ENCODE measurements around the gene PRAMEF12.
"Not testable (repeated sequence)": the region's sequence is repeated elsewhere in the genome, so short reads cannot be mapped to it uniquely, and the experiment has no call there.

Gene PRAMEF12

GRCh38 chr1:12809933-12810332, 36.4 kb downstream of the PRAMEF12 start:
- no peak for ATAC-seq

GRCh38 chr1:12810691-12811408, 37.3 kb downstream of the PRAMEF12 start:
- TF ChIP-seq POU6F1 (CRISPR knock-in tag; IDR thresholded peaks at IDR 0.05; ENCODE audit: borderline replicate concordance, low read depth), result no peak
- TF ChIP-seq ZFP3 (CRISPR knock-in tag; IDR thresholded peaks at IDR 0.05), result no peak
- TF ChIP-seq TOX (CRISPR knock-in tag; IDR thresholded peaks at IDR 0.05; ENCODE audit: borderline replicate concordance), result no peak
- TF ChIP-seq ZNF565 (CRISPR knock-in tag; conservative IDR thresholded peaks at IDR 0.05; ENCODE audit: low read depth), result no peak
- TF ChIP-seq TCF4 (CRISPR knock-in tag; IDR thresholded peaks at IDR 0.05; ENCODE audit: borderline replicate concordance), result no peak
- no peak for TF ChIP-seq RARB (CRISPR knock-in tag; IDR thresholded peaks at IDR 0.05)
- TF ChIP-seq, protein P1, sequence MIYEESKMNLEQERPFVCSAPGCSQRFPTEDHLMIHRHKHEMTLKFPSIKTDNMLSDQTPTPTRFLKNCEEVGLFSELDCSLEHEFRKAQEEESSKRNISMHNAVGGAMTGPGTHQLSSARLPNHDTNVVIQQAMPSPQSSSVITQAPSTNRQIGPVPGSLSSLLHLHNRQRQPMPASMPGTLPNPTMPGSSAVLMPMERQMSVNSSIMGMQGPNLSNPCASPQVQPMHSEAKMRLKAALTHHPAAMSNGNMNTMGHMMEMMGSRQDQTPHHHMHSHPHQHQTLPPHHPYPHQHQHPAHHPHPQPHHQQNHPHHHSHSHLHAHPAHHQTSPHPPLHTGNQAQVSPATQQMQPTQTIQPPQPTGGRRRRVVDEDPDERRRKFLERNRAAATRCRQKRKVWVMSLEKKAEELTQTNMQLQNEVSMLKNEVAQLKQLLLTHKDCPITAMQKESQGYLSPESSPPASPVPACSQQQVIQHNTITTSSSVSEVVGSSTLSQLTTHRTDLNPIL (CRISPR knock-in tag; IDR thresholded peaks at IDR 0.05; ENCODE audit: low read depth), result no peak
- TF ChIP-seq ZFP30 (CRISPR knock-in tag; IDR thresholded peaks at IDR 0.05), result no peak
- no peak for TF ChIP-seq CSDC2 (CRISPR knock-in tag; IDR thresholded peaks at IDR 0.05)
- TF ChIP-seq ARNTL (CRISPR knock-in tag; IDR thresholded peaks at IDR 0.05; ENCODE audit: borderline replicate concordance, low read depth), result no peak
- no peak for TF ChIP-seq SNAI2 (CRISPR knock-in tag; IDR thresholded peaks at IDR 0.05)
- ATAC-seq, result peak; percentile 88

More at GRCh38 chr1:12809933-12810332, 36.4 kb downstream of the PRAMEF12 start:
- TF ChIP-seq, protein P1 (CRISPR knock-in tag; IDR thresholded peaks at IDR 0.05; ENCODE audit: low read depth), result no peak

- TF ChIP-seq ZNF70 (CRISPR knock-in tag; IDR thresholded peaks at IDR 0.05) (no peak), ESRRG (CRISPR knock-in tag; IDR thresholded peaks at IDR 0.05) (no peak)
- TF ChIP-seq, protein P2, sequence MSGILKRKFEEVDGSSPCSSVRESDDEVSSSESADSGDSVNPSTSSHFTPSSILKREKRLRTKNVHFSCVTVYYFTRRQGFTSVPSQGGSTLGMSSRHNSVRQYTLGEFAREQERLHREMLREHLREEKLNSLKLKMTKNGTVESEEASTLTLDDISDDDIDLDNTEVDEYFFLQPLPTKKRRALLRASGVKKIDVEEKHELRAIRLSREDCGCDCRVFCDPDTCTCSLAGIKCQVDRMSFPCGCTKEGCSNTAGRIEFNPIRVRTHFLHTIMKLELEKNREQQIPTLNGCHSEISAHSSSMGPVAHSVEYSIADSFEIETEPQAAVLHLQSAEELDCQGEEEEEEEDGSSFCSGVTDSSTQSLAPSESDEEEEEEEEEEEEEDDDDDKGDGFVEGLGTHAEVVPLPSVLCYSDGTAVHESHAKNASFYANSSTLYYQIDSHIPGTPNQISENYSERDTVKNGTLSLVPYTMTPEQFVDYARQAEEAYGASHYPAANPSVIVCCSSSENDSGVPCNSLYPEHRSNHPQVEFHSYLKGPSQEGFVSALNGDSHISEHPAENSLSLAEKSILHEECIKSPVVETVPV (CRISPR knock-in tag; IDR thresholded peaks at IDR 0.05), result no peak
- ATAC-seq, result peak; percentile 58
These were observed 37.9 kb downstream of the PRAMEF12 start for GRCh38 chr1:12811409-12811784.

DNA sequence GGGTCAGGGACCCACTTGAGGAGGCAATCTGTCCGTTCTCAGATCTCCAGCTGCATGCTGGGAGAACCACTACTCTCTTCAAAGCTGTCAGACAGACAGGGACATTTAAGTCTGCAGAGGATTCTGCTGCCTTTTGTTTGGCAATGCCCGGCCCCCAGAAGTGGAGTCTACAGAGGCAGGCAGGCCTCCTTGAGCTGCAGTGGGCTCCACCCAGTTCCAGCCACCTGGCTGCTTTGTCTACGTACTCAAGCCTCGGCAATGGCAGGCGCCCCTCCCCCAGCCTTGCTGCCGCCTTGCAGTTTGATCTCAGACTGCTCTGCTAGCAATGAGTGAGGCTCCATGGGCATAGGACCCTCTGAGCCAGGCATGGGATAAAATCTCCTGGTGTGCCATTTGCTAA, 45.5 kb downstream of the PRAMEF12 start:
- ATAC-seq, result not testable (repeated sequence)

Data from SK-N-SH treated with all-trans-retinoic acid at 6 μM for 48 hours (cell line).